Mesothelial cell of epicardium (in vitro differentiated cells): ENCODE data around the gene PDGFRB. TPM values are rescaled to one million over a fixed set of nuclear protein-coding genes. Genes with fewer than 3 reads are reported as not detected.

Source experiments
- DNase-seq, 2 experiments: peaks; one replicate each; pipeline ENCODE4 v3.0.0; 2021; ENCODE audit warnings: low spot score in 2 of 2; ENCODE audit not compliant: unreplicated experiment in 2 of 2
- H3K27ac Mint-ChIP-seq: 2 replicates; pipeline ENCODE4 v1.8.0; 2021; ENCODE audit warnings: mixed read lengths
- H3K27me3 Mint-ChIP-seq: 2 replicates; pipeline ENCODE4 v1.8.0; 2021; ENCODE audit warnings: low read depth, mixed read lengths
- H3K36me3 Mint-ChIP-seq: 2 replicates; pipeline ENCODE4 v1.8.0; 2021; ENCODE audit warnings: mixed read lengths
- H3K4me1 Mint-ChIP-seq: 2 replicates; pipeline ENCODE4 v1.8.0; 2021; ENCODE audit warnings: mixed read lengths
- H3K4me3 Mint-ChIP-seq: 2 replicates; pipeline ENCODE4 v1.8.0; 2021; ENCODE audit warnings: mild to moderate bottlenecking, moderate library complexity, mixed read lengths
- H3K9me3 Mint-ChIP-seq: 2 replicates; pipeline ENCODE4 v1.8.0; 2021; ENCODE audit warnings: mixed read lengths
- CTCF ChIP-seq: fragments of 200-600 bp; sonication (generic); IDR thresholded peaks from one replicate; pipeline ENCODE4 v1.5.0; 2021; ENCODE audit warnings: antibody characterized with exemption; ENCODE audit not compliant: unreplicated experiment
- total RNA-seq: library from RNA; stranded (reverse); gene quantifications from 3 replicates; pipeline ENCODE4 v1.2.1, GENCODE V29; 2021

PDGFRB gene
- total RNA-seq, 1 donor from 2014 or later: 100 TPM

- Mint-ChIP-seq H3K27ac (no peak overlapping the region), H3K4me1 (peaks cover 2% of the 10 kb centered on the region), H3K36me3 (peaks cover 3% of the 10 kb centered on the region), H3K4me3 (no peak overlapping the region), H3K27me3 (no peaks in the 10 kb centered on the region), H3K9me3 (no peaks in the 10 kb centered on the region)
- DNase-seq: no peak
- no peak for TF ChIP-seq CTCF
Measured at GRCh38 chr5:150126199-150126920, 29.3 kb downstream of the PDGFRB start.

GRCh38 chr5:150125334-150125733 lies 30.3 kb downstream of the PDGFRB start:
- H3K27me3 Mint-ChIP-seq: no peaks in the 10 kb centered on the region
- DNase-seq: no peak
- no peak for TF ChIP-seq CTCF
- H3K4me3 Mint-ChIP-seq: no peak overlapping the region
- H3K4me1 Mint-ChIP-seq: peaks cover 2% of the 10 kb centered on the region
- no peak overlapping the region for H3K27ac Mint-ChIP-seq
- H3K9me3 Mint-ChIP-seq: no peaks in the 10 kb centered on the region
- H3K36me3 Mint-ChIP-seq: peaks cover 3% of the 10 kb centered on the region

GRCh38 chr5:150124596-150124995 lies 31.0 kb downstream of the PDGFRB start:
- no peak overlapping the region for H3K4me3 Mint-ChIP-seq

GRCh38 chr5:150124111-150124557 lies 31.5 kb downstream of the PDGFRB start:
- TF ChIP-seq CTCF: no peak
- H3K27me3 Mint-ChIP-seq: no peaks in the 10 kb centered on the region
- peaks cover 3% of the 10 kb centered on the region for H3K36me3 Mint-ChIP-seq
- no peak overlapping the region for H3K4me3 Mint-ChIP-seq
- no peaks in the 10 kb centered on the region for H3K9me3 Mint-ChIP-seq
- DNase-seq: no peak
- no peak overlapping the region for H3K27ac Mint-ChIP-seq
- no peaks in the 10 kb centered on the region for H3K4me1 Mint-ChIP-seq

More at GRCh38 chr5:150124596-150124995, 31.0 kb downstream of the PDGFRB start:
- H3K36me3 Mint-ChIP-seq: peaks cover 3% of the 10 kb centered on the region
- DNase-seq: no peak
- no peak overlapping the region for H3K27ac Mint-ChIP-seq
- H3K9me3 Mint-ChIP-seq: no peaks in the 10 kb centered on the region
- no peak for TF ChIP-seq CTCF
- no peaks in the 10 kb centered on the region for H3K4me1 Mint-ChIP-seq
- no peaks in the 10 kb centered on the region for H3K27me3 Mint-ChIP-seq

GRCh38 chr5:150123542-150123941 lies 32.1 kb downstream of the PDGFRB start:
- H3K4me1 Mint-ChIP-seq: no peaks in the 10 kb centered on the region
- H3K27ac Mint-ChIP-seq: no peak overlapping the region
- H3K9me3 Mint-ChIP-seq: no peaks in the 10 kb centered on the region
- peaks cover 2% of the 10 kb centered on the region for H3K36me3 Mint-ChIP-seq
- H3K27me3 Mint-ChIP-seq: no peaks in the 10 kb centered on the region
- no peak for TF ChIP-seq CTCF
- no peak for DNase-seq
- H3K4me3 Mint-ChIP-seq: no peak overlapping the region
